Activated CD4-positive, alpha-beta T cell treated with anti-CD3 and anti-CD28 coated beads, Interleukin-2, amount 10 ng/mL, durations not matched to agents 7 days and 5 days (primary cell): ENCODE results near the gene OR2T10. TPM values are rescaled to one million over a fixed set of nuclear protein-coding genes. Genes with fewer than 3 reads are reported as not detected.

Experiments
- CTCF ChIA-PET: fragments of 350-600 bp; sonication (Branson Sonifier 250); formaldehyde crosslinking; loops from one replicate; lab custom pipeline; 2021; ENCODE audit warnings: antibody characterized with exemption; lab: Charles Lee
- POLR2A ChIA-PET: fragments of 350-600 bp; sonication (Branson Sonifier 250); formaldehyde crosslinking; loops from one replicate; lab custom pipeline; 2021; ENCODE audit warnings: antibody characterized with exemption; lab: Charles Lee
- DNase-seq: peaks from one replicate; pipeline ENCODE4 v3.0.0-alpha.2; 2020
- H3K27ac Mint-ChIP-seq: one replicate; pipeline ENCODE4 v1.8.0; 2021; ENCODE audit warnings: mild to moderate bottlenecking, moderate library complexity, mixed read lengths
- H3K27me3 Mint-ChIP-seq: one replicate; pipeline ENCODE4 v1.8.0; 2021; ENCODE audit warnings: mixed read lengths
- H3K36me3 Mint-ChIP-seq: one replicate; pipeline ENCODE4 v1.8.0; 2021; ENCODE audit warnings: low read depth, mixed read lengths
- H3K4me1 Mint-ChIP-seq: one replicate; pipeline ENCODE4 v1.8.0; 2021; ENCODE audit warnings: mixed read lengths
- H3K4me3 Mint-ChIP-seq: one replicate; pipeline ENCODE4 v1.8.0; 2021; ENCODE audit warnings: mild to moderate bottlenecking, moderate library complexity, mixed read lengths
- H3K9me3 Mint-ChIP-seq: one replicate; pipeline ENCODE4 v1.8.0; 2021; ENCODE audit warnings: mixed read lengths
- total RNA-seq, 2 experiments: library from RNA; stranded (reverse); gene quantifications; one replicate each; pipeline ENCODE4 v1.2.3, GENCODE V29; 2021

OR2T10 gene
- total RNA-seq, 2 experiments from 2014 or later, result not detected

DNA sequence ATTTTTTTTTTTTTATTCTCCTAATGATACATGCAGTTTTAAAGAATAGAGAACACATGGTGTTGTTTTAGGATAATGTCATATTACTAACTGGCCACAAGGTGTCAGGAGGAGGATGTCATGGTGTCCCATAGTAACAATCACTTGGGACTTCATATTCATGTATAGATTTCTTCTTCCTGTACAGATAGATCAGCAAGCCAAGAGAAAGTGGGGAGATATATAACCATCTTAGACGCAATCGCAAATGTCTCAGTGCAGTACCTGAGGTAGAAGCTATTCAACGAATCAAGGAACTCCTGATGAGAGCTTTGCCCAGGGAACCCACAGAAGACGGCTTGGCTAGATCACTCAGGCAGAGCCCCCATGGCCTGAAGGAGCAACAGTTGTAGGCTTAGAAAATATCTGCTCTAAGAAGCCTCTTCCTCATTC is 25.1 kb upstream of the OR2T10 start:
- Mint-ChIP-seq H3K27me3 (no peaks in the 10 kb centered on the region), H3K36me3 (no peaks in the 10 kb centered on the region), H3K27ac (peak overlapping the region; percentile 39), H3K9me3 (no peaks in the 10 kb centered on the region), H3K4me3 (no peak overlapping the region), H3K4me1 (no peaks in the 10 kb centered on the region)
- POLR2A ChIA-PET, result no interaction called here
- CTCF ChIA-PET, result no interaction called here
- DNase-seq, result peak; percentile 27

DNA sequence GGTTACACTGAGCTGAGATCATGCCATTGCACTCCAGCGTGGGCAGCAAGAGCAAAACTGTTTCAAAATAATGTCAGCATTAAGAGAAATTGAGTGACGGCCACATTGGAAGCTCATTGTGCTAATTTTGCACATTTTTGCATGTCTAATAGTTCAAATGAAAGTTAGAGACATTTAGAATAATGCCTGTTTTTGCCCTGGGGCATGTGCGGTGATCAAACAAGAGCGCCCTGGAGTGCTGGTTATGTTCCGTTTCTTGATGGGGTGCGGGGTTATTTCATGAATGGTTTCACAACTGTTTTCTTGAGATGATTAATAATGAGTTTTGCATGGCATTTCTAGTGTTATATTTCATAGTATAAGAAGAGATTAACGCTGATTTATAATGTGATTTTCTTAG is 24.3 kb upstream of the OR2T10 start:
- Mint-ChIP-seq H3K27me3 (no peaks in the 10 kb centered on the region), H3K9me3 (no peaks in the 10 kb centered on the region), H3K36me3 (no peaks in the 10 kb centered on the region), H3K4me1 (no peaks in the 10 kb centered on the region), H3K27ac (no peak overlapping the region), H3K4me3 (no peak overlapping the region)
- ChIA-PET POLR2A (no interaction called here), CTCF (no interaction called here)
- DNase-seq, result no peak

DNA sequence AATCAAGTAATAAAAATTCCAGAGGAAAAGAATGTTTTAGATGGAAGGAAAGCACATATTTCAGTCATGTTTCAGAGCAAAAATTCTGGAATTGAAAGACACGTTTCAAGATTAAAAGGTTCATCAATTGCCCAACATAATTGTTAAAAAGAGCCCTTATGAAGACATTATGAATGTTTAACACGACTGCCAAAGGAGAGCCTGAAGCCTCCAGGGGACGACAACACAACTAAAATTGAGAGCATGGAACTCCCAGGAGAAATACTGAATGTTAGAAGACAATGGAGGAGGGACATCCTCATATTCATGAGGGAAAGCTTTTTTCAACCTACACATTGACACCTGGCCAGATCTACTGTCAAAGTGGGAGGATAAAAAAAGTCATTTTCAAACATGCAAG is 21.4 kb upstream of the OR2T10 start:
- Mint-ChIP-seq H3K27me3 (peaks cover 2% of the 10 kb centered on the region), H3K4me1 (peaks cover under 1% of the 10 kb centered on the region), H3K4me3 (no peak overlapping the region), H3K9me3 (no peaks in the 10 kb centered on the region), H3K36me3 (no peaks in the 10 kb centered on the region), H3K27ac (no peak overlapping the region)
- peak; percentile 62 for DNase-seq
- CTCF ChIA-PET, result no interaction called here
- POLR2A ChIA-PET, result no interaction called here

GRCh38 chr1:248618119-248618518 is 20.6 kb upstream of the OR2T10 start:
- H3K9me3 Mint-ChIP-seq, result no peaks in the 10 kb centered on the region
- ChIA-PET CTCF (no interaction called here), POLR2A (no interaction called here)
- no peak for DNase-seq
- H3K27me3 Mint-ChIP-seq, result peaks cover 2% of the 10 kb centered on the region
- no peaks in the 10 kb centered on the region for H3K36me3 Mint-ChIP-seq
- H3K27ac Mint-ChIP-seq, result no peak overlapping the region
- H3K4me3 Mint-ChIP-seq, result no peak overlapping the region
- H3K4me1 Mint-ChIP-seq, result peaks cover 5% of the 10 kb centered on the region

- Mint-ChIP-seq H3K4me3 (no peak overlapping the region), H3K4me1 (peaks cover 6% of the 10 kb centered on the region), H3K27ac (no peak overlapping the region), H3K27me3 (peaks cover 2% of the 10 kb centered on the region), H3K36me3 (no peaks in the 10 kb centered on the region), H3K9me3 (no peaks in the 10 kb centered on the region)
- DNase-seq, result no peak
- CTCF ChIA-PET, result no interaction called here
- POLR2A ChIA-PET, result no interaction called here
Observed at GRCh38 chr1:248613742-248614141, 16.2 kb upstream of the OR2T10 start.

DNA sequence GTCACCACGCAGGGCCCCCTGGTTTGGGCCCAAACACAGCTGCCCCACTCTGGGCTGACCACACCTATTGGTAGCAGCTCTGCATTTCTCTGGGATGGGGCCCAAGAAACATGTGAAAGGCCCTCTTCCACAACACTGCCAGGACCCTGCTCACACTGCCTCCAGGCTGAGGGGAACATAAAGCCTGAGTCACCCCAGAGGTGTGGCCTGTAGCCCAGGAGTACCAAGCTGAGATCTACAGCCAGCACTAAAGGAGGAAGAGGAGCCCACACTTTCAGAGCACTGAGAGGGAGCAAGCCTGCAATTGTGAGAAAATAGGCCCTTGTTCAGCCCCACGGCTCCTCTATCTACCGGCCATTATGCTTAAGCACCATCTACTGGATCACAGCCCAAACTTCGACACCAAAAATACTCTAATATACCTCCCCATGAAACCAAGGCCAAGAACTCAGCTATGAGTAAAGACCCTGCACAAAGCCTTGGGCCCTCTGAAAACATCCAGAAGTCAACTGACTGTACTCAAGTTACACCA is 14.4 kb upstream of the OR2T10 start:
- no peak for DNase-seq
- POLR2A ChIA-PET, result no interaction called here
- H3K36me3 Mint-ChIP-seq, result no peaks in the 10 kb centered on the region
- H3K9me3 Mint-ChIP-seq, result no peaks in the 10 kb centered on the region
- H3K27me3 Mint-ChIP-seq, result peaks cover 2% of the 10 kb centered on the region
- CTCF ChIA-PET, result interaction anchor here (1.2 kb wide), 1 partner anchor 23 kb away, joined by 3 read pairs; no protein-coding TSS in a partner anchor
- H3K27ac Mint-ChIP-seq, result no peak overlapping the region
- no peak overlapping the region for H3K4me3 Mint-ChIP-seq
- H3K4me1 Mint-ChIP-seq, result peaks cover 6% of the 10 kb centered on the region

DNA sequence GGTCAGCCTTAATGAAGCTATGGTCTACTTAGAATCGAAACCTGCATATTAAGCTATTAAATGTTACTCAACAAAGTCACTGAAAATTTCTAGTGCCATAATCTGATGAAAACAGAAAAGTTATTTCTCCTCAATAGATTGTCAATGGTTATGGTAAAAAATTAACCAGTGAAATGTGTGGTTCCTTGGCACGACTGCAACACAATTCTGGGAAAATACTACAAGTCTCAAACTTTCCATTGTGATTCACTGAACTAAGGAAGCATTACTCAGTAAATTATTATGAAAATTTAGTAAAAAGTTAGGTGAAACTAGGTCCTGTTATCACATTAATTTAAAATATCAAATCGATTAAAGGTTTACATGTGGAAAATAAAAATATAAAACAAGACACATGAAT is 12.8 kb upstream of the OR2T10 start:
- H3K9me3 Mint-ChIP-seq, result no peaks in the 10 kb centered on the region

DNA sequence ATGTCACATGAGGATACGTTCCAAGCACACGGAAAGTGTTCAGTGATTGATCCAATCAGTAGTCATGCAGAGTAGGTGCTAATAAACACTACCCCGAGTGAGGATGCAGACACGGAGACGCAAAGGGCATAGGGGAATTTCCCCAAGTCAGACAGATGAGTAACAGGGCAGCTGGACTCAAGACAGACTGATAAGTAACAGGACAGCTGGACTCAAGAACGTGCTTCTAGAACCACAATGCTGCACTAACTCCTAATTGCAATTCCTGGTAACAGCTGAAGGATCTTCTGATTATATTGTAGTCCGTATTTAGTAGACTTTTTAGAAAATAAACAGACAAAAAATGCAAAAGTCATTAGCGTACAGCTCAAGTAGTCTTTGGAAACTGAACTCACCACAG is 1.9 kb upstream of the OR2T10 start:
- no peak for DNase-seq
- Mint-ChIP-seq H3K4me3 (no peak overlapping the region), H3K27me3 (peaks cover 3% of the 10 kb centered on the region), H3K9me3 (no peaks in the 10 kb centered on the region), H3K27ac (no peak overlapping the region), H3K36me3 (no peaks in the 10 kb centered on the region), H3K4me1 (peaks cover 5% of the 10 kb centered on the region)
- ChIA-PET POLR2A (no interaction called here), CTCF (no interaction called here)

More for the DNA sequence above, 12.8 kb upstream of the OR2T10 start:
- CTCF ChIA-PET, result no interaction called here
- no peak overlapping the region for H3K27ac Mint-ChIP-seq
- H3K4me1 Mint-ChIP-seq, result peaks cover 6% of the 10 kb centered on the region
- H3K36me3 Mint-ChIP-seq, result no peaks in the 10 kb centered on the region
- no peak for DNase-seq
- no peak overlapping the region for H3K4me3 Mint-ChIP-seq
- POLR2A ChIA-PET, result no interaction called here
- peaks cover 2% of the 10 kb centered on the region for H3K27me3 Mint-ChIP-seq

- Mint-ChIP-seq H3K4me1 (peaks cover 5% of the 10 kb centered on the region), H3K27me3 (no peaks in the 10 kb centered on the region), H3K27ac (no peak overlapping the region), H3K36me3 (no peaks in the 10 kb centered on the region), H3K9me3 (no peaks in the 10 kb centered on the region), H3K4me3 (no peak overlapping the region)
- ChIA-PET CTCF (no interaction called here), POLR2A (no interaction called here)
- no peak for DNase-seq
Observed at GRCh38 chr1:248596615-248597014, 885 bp downstream of the OR2T10 start.

DNA sequence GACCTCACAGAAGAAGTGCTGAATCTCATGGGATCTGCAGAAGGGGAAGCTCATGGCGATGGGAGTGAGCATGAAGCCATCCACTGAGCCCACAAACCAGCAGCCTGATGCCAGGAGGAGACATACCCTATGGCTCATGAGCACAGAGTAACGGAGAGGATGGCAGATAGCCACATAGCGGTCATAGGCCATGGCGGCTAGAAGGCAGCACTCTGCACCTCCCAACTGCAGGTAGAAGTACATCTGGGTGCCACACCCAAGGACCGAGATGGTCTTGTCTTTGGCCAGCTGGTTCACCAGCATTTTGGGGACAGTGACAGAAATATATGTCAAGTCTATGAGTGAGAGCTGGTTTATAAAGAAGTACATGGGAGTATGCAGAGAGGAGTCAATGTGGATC is 4.3 kb downstream of the OR2T10 start:
- POLR2A ChIA-PET, result no interaction called here

GRCh38 chr1:248592655-248593054 is 4.8 kb downstream of the OR2T10 start:
- Mint-ChIP-seq H3K36me3 (no peaks in the 10 kb centered on the region), H3K4me3 (no peak overlapping the region), H3K4me1 (peaks cover 5% of the 10 kb centered on the region), H3K27me3 (peaks cover 4% of the 10 kb centered on the region), H3K27ac (no peak overlapping the region), H3K9me3 (no peaks in the 10 kb centered on the region)
- POLR2A ChIA-PET, result no interaction called here
- DNase-seq, result no peak
- CTCF ChIA-PET, result no interaction called here

More for the DNA sequence above, 4.3 kb downstream of the OR2T10 start:
- no peaks in the 10 kb centered on the region for H3K9me3 Mint-ChIP-seq
- no peak for DNase-seq
- H3K4me1 Mint-ChIP-seq, result peaks cover 5% of the 10 kb centered on the region
- H3K4me3 Mint-ChIP-seq, result no peak overlapping the region
- H3K27ac Mint-ChIP-seq, result no peak overlapping the region
- no peaks in the 10 kb centered on the region for H3K27me3 Mint-ChIP-seq
- CTCF ChIA-PET, result no interaction called here
- no peaks in the 10 kb centered on the region for H3K36me3 Mint-ChIP-seq

DNA sequence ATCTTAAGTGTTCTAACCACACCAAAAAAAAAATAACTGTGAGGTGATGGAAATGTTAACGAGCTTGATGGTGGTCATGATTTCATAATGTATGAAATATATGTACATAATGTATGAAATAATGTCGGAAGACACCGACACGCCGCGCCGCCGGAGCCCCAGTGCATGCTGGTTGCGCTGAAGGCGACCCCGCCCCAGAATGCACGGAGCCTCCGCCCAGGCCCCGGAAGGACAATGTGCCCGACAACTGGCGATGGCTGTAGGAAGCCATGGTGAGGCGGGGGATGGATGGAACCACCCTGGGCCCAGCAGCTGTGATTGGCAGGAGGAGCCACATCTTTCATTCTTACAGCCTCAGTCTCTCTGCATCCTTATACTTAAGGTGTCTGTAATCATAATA is 7.4 kb downstream of the OR2T10 start:
- no peak for DNase-seq
- Mint-ChIP-seq H3K27me3 (peaks cover 4% of the 10 kb centered on the region), H3K4me3 (no peak overlapping the region), H3K4me1 (peaks cover 4% of the 10 kb centered on the region), H3K36me3 (no peaks in the 10 kb centered on the region), H3K27ac (no peak overlapping the region), H3K9me3 (no peaks in the 10 kb centered on the region)
- CTCF ChIA-PET, result no interaction called here
- POLR2A ChIA-PET, result no interaction called here

DNA sequence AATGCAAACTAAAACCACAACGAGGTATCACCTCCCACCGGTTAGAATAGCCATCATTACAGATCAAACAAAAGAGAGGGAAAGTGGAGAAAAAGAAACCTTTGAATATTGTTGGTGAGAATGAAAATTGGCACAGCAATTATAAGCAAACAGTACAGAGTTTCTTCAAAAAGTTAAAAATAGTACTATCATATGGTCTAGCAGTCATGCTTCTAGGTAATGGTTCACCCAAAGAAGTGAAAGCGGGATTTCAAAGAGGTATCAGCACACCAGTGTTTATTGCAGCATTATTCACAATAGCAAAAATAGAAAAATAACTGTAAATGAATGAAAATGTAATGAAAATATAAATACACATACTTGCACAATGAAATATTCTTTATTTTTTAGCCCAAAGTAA is 8.2 kb downstream of the OR2T10 start:
- ChIA-PET POLR2A (no interaction called here), CTCF (interaction anchor here (1.0 kb wide), 1 partner anchor 23 kb away, joined by 3 read pairs; no protein-coding TSS in a partner anchor)
- Mint-ChIP-seq H3K27ac (no peak overlapping the region), H3K27me3 (peaks cover 4% of the 10 kb centered on the region), H3K4me1 (peaks cover 10% of the 10 kb centered on the region), H3K4me3 (no peak overlapping the region), H3K36me3 (no peaks in the 10 kb centered on the region), H3K9me3 (no peaks in the 10 kb centered on the region)
- DNase-seq, result no peak

DNA sequence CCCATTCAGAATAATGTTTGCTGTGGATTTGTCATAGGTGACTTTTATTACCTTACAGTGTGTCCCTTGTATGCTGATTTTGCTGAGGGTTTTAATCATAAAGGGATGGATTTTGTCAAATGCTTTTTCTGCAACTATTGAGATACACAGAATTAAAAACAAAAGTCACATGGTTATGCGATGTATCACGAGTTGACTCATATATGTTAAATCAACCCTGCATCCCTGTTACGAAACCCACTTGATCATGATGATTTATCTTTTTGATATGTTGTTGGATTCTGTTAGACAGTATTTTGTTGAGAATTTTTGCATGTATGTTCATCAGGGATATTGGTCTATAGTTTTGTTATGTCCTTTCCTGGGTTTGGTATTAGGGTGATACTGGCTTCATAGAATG is 12.2 kb downstream of the OR2T10 start:
- H3K4me1 Mint-ChIP-seq, result peaks cover 13% of the 10 kb centered on the region
- H3K4me3 Mint-ChIP-seq, result no peak overlapping the region
- ChIA-PET CTCF (no interaction called here), POLR2A (no interaction called here)
- H3K9me3 Mint-ChIP-seq, result no peaks in the 10 kb centered on the region
- H3K27me3 Mint-ChIP-seq, result peaks cover 9% of the 10 kb centered on the region
- no peak for DNase-seq
- no peak overlapping the region for H3K27ac Mint-ChIP-seq
- no peaks in the 10 kb centered on the region for H3K36me3 Mint-ChIP-seq
